Endodermal cell (in vitro differentiated cells): ENCODE results near the gene TAF3. TPM values are rescaled to one million over a fixed set of nuclear protein-coding genes. Genes with fewer than 3 reads are reported as not detected.

ENCODE experiments used
- DNase-seq: peaks from one replicate; pipeline ENCODE4 v3.0.0-alpha.2; 2017
- H3K27ac ChIP-seq: 2 replicates; pipeline ENCODE4 v1.5.1; 2013; ENCODE audit warnings: mild to moderate bottlenecking, low read depth, low read length, moderate library complexity
- H3K27me3 ChIP-seq: 2 replicates; pipeline ENCODE4 v1.6.1; 2013; ENCODE audit warnings: mild to moderate bottlenecking, low read length, moderate library complexity; ENCODE audit not compliant: insufficient read depth, control insufficient read depth, poor library complexity, severe bottlenecking
- H3K36me3 ChIP-seq: 2 replicates; pipeline ENCODE4 v1.7.0; 2013; ENCODE audit warnings: mild to moderate bottlenecking, low read length, moderate library complexity; ENCODE audit not compliant: control insufficient read depth, insufficient read depth
- H3K4me1 ChIP-seq: one replicate; pipeline ENCODE4 v1.7.0; 2013; ENCODE audit warnings: low read length; ENCODE audit not compliant: control insufficient read depth, insufficient read depth
- H3K4me3 ChIP-seq: 2 replicates; pipeline ENCODE4 v1.5.1; 2013; ENCODE audit warnings: mild to moderate bottlenecking, low read length, moderate library complexity
- H3K9ac ChIP-seq: 2 replicates; pipeline ENCODE4 v1.6.1; 2013; ENCODE audit warnings: mild to moderate bottlenecking, low read length, moderate library complexity; ENCODE audit not compliant: poor library complexity, severe bottlenecking; ENCODE audit errors: extremely low read depth
- H3K9me3 ChIP-seq: 2 replicates; pipeline ENCODE4 v1.6.1; 2013; ENCODE audit warnings: mild to moderate bottlenecking, low read length, moderate library complexity; ENCODE audit not compliant: control insufficient read depth
- H3K27ac Mint-ChIP-seq: 2 replicates; pipeline ENCODE4 v1.8.0; 2020; ENCODE audit warnings: mixed read lengths
- H3K27me3 Mint-ChIP-seq: 2 replicates; pipeline ENCODE4 v1.8.0; 2021; ENCODE audit warnings: mild to moderate bottlenecking, mixed read lengths; ENCODE audit not compliant: insufficient read depth
- H3K36me3 Mint-ChIP-seq: 2 replicates; pipeline ENCODE4 v1.8.0; 2020; ENCODE audit warnings: low read depth, mixed read lengths
- H3K4me1 Mint-ChIP-seq: 2 replicates; pipeline ENCODE4 v1.8.0; 2020; ENCODE audit warnings: mixed read lengths
- H3K4me3 Mint-ChIP-seq: 2 replicates; pipeline ENCODE4 v1.8.0; 2020; ENCODE audit warnings: mild to moderate bottlenecking, moderate library complexity, mixed read lengths
- H3K9me3 Mint-ChIP-seq: 2 replicates; pipeline ENCODE4 v1.8.0; 2020; ENCODE audit warnings: mild to moderate bottlenecking, mixed read lengths
- CTCF ChIP-seq: fragments of 200-600 bp; sonication (generic); conservative IDR thresholded peaks from 2 replicates; pipeline ENCODE4 v1.5.0; 2021; ENCODE audit warnings: antibody characterized with exemption, mild to moderate bottlenecking
- WGBS, 2 experiments: methylation state at CpG; one replicate each; pipeline versions ENCODE4 v1.1.5 to v1.1.7; 2013; ENCODE audit warnings: missing lambda C conversion rate in 2 of 2, mixed read lengths in 1 of 2; ENCODE audit not compliant: insufficient coverage in 1 of 2, insufficient read length in 1 of 2; 5-methylcytosine and 5-hydroxymethylcytosine counted together
- total RNA-seq, 2 donors: library from RNA; stranded (reverse); fragmentation: NEBNext Ultra II Directional in 1 of 2; extraction: Animal tissue kit (Norgen Biotek cat#: 25700) in 1 of 2; gene quantifications; 2 replicates in 1 of 2; 3 replicates in 1 of 2; pipeline ENCODE4 v1.2.1, GENCODE V29; 2021

The TAF3 gene
- total RNA-seq, 2 donors from 2014 or later, result 9.9 to 10.0 TPM

GRCh38 chr10:7945469-7946187, 127.3 kb downstream of the TAF3 start:
- H3K27me3 Mint-ChIP-seq, result no peaks in the 10 kb centered on the region
- H3K27ac ChIP-seq, result no peak overlapping the region
- no peaks in the 10 kb centered on the region for H3K36me3 ChIP-seq
- no peak overlapping the region for H3K4me3 ChIP-seq
- peaks cover 5% of the 10 kb centered on the region for H3K4me1 ChIP-seq
- peaks cover 52% of the 10 kb centered on the region for H3K4me1 Mint-ChIP-seq
- peaks cover 1% of the 10 kb centered on the region for H3K9me3 ChIP-seq
- H3K9ac ChIP-seq, result no peak overlapping the region
- no peak overlapping the region for H3K4me3 Mint-ChIP-seq
- H3K36me3 Mint-ChIP-seq, result no peaks in the 10 kb centered on the region
- TF ChIP-seq CTCF, result no peak
- DNase-seq, result peak; percentile 55
- WGBS, 2 experiments, result 76 to 90% methylated on average over 5 to 11 of the region's 11 CpGs
- H3K27ac Mint-ChIP-seq, result peak overlapping the region; percentile 40
- H3K9me3 Mint-ChIP-seq, result no peaks in the 10 kb centered on the region
- no peaks in the 10 kb centered on the region for H3K27me3 ChIP-seq

- H3K27ac ChIP-seq, result no peak overlapping the region
- Mint-ChIP-seq H3K4me1 (peaks cover 37% of the 10 kb centered on the region), H3K27me3 (no peaks in the 10 kb centered on the region), H3K4me3 (no peak overlapping the region), H3K36me3 (peaks cover 2% of the 10 kb centered on the region), H3K9me3 (no peaks in the 10 kb centered on the region), H3K27ac (no peak overlapping the region)
- TF ChIP-seq CTCF, result no peak
- H3K27me3 ChIP-seq, result no peaks in the 10 kb centered on the region
- H3K4me3 ChIP-seq, result no peak overlapping the region
- whole genome bisulfite sequencing, 2 experiments, result 95% methylated on average over 6 of the region's 6 CpGs; no CpG with 5 or more reads in 1 of the 2 experiments
- DNase-seq, result no peak
- H3K4me1 ChIP-seq, result peaks cover 3% of the 10 kb centered on the region
- H3K9me3 ChIP-seq, result peaks cover 5% of the 10 kb centered on the region
- no peak overlapping the region for H3K9ac ChIP-seq
- H3K36me3 ChIP-seq, result no peaks in the 10 kb centered on the region
Measured at GRCh38 chr10:7948371-7949000, 130.2 kb downstream of the TAF3 start.

GRCh38 chr10:7950981-7951847, 132.9 kb downstream of the TAF3 start:
- no peak overlapping the region for H3K4me3 ChIP-seq
- no peak for TF ChIP-seq CTCF
- H3K9me3 Mint-ChIP-seq, result no peaks in the 10 kb centered on the region
- H3K4me3 Mint-ChIP-seq, result no peak overlapping the region
- no peaks in the 10 kb centered on the region for H3K36me3 ChIP-seq
- WGBS, 2 experiments, result 93 to 96% methylated on average over 4 to 9 of the region's 9 CpGs
- H3K4me1 ChIP-seq, result peaks cover 1% of the 10 kb centered on the region
- H3K27ac ChIP-seq, result no peak overlapping the region
- H3K27ac Mint-ChIP-seq, result no peak overlapping the region
- H3K27me3 Mint-ChIP-seq, result no peaks in the 10 kb centered on the region
- H3K4me1 Mint-ChIP-seq, result peaks cover 15% of the 10 kb centered on the region
- no peak overlapping the region for H3K9ac ChIP-seq
- no peaks in the 10 kb centered on the region for H3K27me3 ChIP-seq
- H3K9me3 ChIP-seq, result peaks cover 5% of the 10 kb centered on the region
- H3K36me3 Mint-ChIP-seq, result peaks cover 2% of the 10 kb centered on the region
- no peak for DNase-seq
